OCI-LY7 (cell line): ENCODE results near the gene ADD1.

Source experiments
- CTCF ChIP-seq: fragments of 200-600 bp; sonication (generic); conservative IDR thresholded peaks from 2 replicates; pipeline ENCODE4 v1.5.1; 2014; ENCODE audit warnings: mild to moderate bottlenecking, antibody characterized with exemption, low read length, moderate library complexity, mixed read lengths
- EZH2phosphoT487 ChIP-seq: fragments of 200-600 bp; sonication (generic); IDR thresholded peaks from 2 replicates; pipeline ENCODE4 v1.6.1; 2018; ENCODE audit warnings: low read depth, borderline replicate concordance, mild to moderate bottlenecking, mixed run types, antibody characterized with exemption, low read length, moderate library complexity, mixed read lengths

DNA sequence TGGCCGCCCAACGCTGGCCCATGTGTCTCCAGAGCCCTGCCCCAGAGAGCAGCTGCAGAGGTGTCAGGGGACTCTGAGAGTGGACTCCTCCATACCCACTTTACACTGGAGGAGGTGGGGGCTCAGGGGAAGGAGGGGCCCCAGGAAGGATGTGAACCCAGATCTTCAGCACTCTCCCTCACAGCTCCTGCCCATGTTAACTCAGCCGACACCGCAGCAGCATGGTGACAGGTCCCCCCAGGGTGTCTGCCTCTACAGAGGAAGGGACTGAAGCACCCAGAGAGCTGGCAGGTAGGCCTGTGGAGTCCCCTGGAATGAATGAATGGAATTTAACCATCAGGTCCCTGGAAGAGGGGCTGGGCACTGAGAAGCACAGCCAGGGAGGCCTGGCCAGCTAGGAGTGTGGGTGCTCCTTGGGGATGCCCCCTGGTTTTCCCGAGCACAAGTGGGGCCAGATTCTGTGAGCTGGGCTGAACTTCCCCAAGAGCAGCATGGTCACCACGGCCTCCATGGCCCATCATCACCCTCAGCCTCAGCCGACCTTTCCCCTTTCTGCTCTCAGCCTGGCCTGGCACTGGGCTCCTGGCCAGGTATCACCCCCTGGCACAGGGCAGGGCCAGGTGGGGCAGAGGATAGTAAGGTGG lies 28.9 kb upstream of the ADD1 start:
- TF ChIP-seq EZH2phosphoT487: no peak
- no peak for TF ChIP-seq CTCF
